DOHH2 (cell line): ENCODE data around the gene GSTO1.

ENCODE experiments used
- CTCF ChIP-seq: fragments of 200-600 bp; sonication (generic); IDR thresholded peaks from one replicate; pipeline ENCODE4 v1.5.1; 2014; ENCODE audit warnings: antibody characterized with exemption, mild to moderate bottlenecking, low read depth, low read length; ENCODE audit not compliant: poor library complexity, severe bottlenecking
- EZH2phosphoT487 ChIP-seq: fragments of 200-600 bp; sonication (generic); IDR thresholded peaks from 2 replicates; pipeline ENCODE4 v1.6.1; 2017; ENCODE audit warnings: borderline replicate concordance, mild to moderate bottlenecking, antibody characterized with exemption, low read length, moderate library complexity, mixed read lengths

- TF ChIP-seq CTCF (no peak), EZH2phosphoT487 (no peak)
These were observed 44.6 kb downstream of the GSTO1 start for GRCh38 chr10:104299031-104299904.
